HCEC 1CT (cell line): ENCODE measurements around the gene RAP2A.
A peak's percentile ranks its signal among the peaks of the same experiment; 100 is the strongest.

Source experiments
- DNase-seq: peaks from one replicate; pipeline ENCODE4 v3.0.0-alpha.2; 2017

RAP2A gene

DNA sequence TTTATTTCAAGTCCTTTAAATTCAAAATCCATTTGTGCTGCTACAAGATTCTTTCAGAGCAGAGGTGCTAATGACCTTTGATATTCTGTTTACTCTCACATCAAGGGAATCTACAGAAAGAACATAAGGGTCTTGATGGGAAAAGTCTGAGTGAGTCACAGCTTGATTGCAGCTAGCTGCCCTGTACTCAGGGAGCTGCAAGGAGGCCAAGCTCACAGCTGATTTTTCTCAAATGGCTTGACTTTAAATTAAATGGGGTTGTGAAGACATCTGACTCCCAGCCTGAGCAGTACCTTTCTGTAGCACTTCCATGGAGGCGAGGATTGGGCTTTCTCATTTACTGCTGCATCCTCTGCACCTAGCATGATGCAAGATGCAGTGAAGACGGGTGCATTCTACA lies 62.5 kb downstream of the RAP2A start:
- DNase-seq, result no peak

DNA sequence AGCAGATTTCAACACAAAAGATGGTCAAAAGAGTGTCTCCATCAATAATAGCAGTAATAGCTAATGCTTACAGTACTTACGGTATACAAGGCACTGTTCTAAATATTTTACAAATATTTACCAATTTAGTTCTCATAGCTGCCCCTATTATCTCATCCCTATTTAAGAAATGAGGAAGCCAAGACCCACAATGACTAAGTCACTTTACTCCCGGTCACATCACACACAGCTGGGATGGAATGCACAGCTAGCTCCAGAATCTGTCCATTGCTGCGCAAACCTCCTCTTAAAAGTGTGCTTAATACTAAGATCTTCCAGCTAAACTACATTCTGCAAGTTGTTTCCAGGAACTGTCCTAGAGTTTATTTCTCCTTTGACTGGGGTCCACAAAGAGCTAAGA lies 63.4 kb downstream of the RAP2A start:
- DNase-seq, result no peak

DNA sequence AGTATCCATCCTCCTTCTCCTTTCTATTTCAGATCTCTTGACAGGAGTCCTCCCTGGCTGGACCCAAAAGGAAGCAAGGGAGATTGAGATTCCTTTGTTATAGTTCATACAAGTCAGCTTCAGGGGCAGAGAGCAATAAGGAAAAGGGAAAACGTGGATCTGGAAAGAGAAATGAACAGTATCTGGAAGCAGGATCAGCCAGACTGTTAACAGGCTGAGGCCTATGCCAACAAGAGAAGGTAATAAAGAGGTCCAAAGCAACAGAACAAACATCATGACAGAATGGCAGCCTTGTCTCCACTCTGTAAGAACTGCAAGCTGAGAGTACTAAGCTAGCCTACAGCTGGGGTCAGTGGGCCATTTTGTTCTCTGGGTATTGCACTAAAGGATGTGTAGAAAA lies 64.5 kb downstream of the RAP2A start:
- no peak for DNase-seq

DNA sequence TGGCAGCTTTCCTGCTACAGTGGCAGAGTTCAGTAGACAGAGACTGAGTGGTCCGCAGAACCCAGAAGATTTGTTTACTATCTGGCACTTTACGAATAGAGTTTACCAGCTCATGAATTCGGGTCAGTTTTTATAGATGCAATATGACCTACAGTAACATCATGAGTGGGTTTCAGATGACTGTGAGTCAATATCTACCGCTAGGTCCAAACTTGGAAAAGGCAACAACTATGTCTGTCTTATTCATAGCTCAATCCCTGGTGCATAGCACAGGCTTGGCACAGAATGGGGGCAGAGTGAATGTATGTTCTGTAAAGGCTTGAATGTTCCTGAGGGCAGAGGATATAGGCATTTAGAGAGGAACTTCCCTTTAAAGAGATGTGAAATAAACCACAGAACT lies 65.2 kb downstream of the RAP2A start:
- peak; percentile 7 for DNase-seq

DNA sequence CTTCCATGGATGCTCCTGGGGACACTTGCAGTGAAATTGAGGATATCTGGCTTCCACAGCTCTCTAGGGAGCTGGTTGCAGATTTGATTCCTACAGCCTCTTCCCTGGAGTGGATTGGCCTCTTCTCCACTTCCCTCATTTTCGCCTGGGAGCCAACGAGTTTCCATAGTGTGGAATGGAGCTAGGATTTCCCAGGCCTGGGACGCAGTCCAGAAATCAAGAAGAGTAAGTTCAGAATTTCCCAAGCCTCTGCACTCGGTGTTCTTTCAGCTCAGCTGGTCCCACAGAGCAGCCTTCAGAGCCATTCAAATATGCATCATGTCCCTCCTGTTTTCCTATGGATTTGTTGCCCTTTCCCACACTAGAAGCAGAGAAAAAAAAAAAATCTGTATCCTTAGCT lies 68.2 kb downstream of the RAP2A start:
- no peak for DNase-seq

DNA sequence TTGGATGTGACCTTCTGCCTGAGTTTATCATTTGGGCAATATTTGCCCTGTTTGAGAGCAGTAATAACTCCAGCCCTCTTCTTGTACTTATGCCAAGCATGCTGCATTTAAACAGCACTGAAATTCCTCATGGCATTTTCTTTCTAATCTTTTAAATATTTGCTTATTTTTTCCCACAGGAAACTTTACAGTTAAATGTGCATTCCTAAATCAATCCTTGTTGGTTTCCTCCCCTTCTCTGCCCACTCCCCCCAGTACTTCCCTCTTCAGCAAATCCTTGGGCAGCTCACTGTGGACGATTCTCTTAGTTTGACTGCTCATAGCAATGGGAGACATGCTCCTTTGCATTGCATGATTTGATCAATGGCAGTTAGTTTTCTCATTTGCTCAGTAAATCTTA lies 68.7 kb downstream of the RAP2A start:
- DNase-seq, result no peak

DNA sequence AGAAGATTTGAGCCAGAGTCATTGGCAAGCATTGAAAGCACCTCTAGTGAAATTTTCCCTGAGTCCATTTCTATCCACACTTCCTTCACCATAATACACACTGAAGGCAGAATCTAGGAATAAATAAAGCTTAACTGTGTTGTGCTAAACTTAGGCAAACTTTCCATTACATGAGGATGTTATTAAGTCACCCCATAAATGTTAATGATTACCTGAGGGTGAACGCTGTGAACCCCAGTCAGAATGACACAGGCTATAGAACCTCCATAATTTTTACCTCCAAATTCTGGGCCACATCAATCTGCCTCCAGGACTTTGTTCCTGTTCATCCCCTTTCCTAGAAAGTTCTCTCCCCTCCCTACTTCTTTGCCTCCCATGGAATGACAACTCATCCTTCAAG lies 71.0 kb downstream of the RAP2A start:
- DNase-seq, result no peak

DNA sequence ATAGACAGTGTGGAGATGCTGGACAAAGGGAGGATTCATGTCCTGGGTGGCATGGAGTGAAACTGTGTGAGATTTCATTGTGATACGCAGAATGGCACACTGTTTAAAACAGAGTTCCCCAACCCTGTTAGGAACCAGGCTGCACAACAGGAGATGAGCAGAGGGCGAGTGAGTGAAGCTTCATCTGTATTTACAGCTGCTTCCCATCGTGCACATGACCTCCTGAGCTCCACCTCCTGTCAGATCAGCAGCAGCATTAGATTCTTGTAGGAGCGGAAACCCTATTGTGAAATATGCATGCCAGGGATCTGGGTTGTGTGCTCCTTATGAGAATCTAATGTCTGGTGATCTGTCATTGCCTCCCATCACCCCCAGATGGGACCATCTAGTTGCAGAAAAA lies 72.5 kb downstream of the RAP2A start:
- DNase-seq, result peak; percentile 80

DNA sequence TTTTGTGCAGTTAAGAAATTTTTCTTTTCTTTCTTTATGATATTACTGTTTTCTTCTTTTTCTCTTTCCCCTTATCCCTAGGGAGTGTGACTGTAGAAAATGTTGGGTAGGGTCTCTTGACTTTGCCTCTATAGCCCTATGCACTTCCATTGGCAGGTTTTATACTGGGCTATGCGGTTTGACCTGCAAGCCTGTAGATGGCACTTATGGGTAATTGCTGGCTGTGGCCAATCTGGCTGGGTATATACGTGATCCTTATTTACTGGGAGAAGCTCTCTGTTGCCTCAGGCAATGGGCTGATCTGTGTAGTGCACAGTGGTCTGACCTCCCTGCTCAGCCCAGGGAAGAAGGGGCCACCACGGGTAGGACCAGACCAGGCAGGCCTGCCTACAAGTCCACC lies 78.8 kb downstream of the RAP2A start:
- no peak for DNase-seq

DNA sequence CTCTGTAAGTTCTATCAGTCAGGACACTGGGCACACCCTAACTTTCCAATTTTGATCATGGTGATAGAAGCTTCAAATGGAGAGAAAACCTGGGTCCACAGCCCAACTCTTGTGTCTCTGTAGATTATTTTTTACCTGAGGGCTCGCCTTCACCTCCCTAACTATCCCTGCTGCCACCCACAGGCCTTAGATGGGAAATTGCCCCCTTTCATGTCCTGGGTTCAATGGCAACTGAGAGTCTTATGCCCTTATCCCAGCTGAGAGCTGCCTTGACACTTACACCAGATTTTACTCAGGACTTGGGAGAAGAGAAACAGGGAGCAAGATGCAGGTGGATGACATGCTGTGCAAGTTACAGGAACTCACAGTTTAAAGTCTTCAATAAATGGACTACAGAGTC lies 81.7 kb downstream of the RAP2A start:
- DNase-seq, result no peak

DNA sequence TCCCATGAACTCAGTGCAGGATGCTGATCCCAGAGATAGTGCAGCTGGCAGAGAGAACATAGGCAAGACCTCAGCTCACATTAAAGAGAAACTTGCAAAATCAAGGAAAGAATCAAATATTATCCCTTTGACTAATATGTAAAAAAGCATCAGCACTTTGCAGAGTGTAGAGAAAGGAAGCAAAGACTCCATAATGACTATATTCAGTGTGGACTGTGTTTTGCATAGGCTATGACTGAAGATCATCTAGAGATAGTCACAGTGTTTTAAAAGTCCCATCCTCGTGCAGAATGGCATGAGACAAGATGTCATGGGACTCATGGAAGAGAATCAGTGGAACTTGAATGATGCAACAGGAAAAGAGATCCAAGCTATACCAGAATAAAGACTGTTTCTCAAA lies 84.0 kb downstream of the RAP2A start:
- no peak for DNase-seq
